Transverse colon (tissue), 3 donors: ENCODE measurements around the gene SULT1A2.
"Not testable (repeated sequence)": the region's sequence is repeated elsewhere in the genome, so short reads cannot be mapped to it uniquely, and the experiment has no call there.

Experiments used
- CTCF ChIP-seq, 5 experiments: fragments of 200-600 bp in 3 of 5; fragments of 450-650 bp in 2 of 5; sonication (generic) in 3 of 5; IDR thresholded peaks; 1 replicate in 2 of 5; 2 replicates in 3 of 5; pipeline ENCODE4 v1.5.1; 2016 to 2017; ENCODE audit warnings: antibody characterized with exemption in 5 of 5, inconsistent platforms in 3 of 5, mild to moderate bottlenecking in 2 of 5, moderate library complexity in 1 of 5
- POLR2A ChIP-seq: fragments of 450-650 bp; IDR thresholded peaks from one replicate; pipeline ENCODE4 v1.6.1; 2016; ENCODE audit warnings: antibody characterized with exemption, mild to moderate bottlenecking, moderate library complexity

GRCh38 chr16:28566233-28566925 is 30.5 kb downstream of the SULT1A2 start:
- not testable (repeated sequence) for TF ChIP-seq POLR2A; CTCF (IDR thresholded peaks at IDR 0.05)
